ENCODE results near the gene ZNF883.

Gene ZNF883

GRCh38 chr9:112921549-112921948 is 90.4 kb downstream of the ZNF883 start:
- peak; percentile 66 for DNase-seq (ENCODE audit: low spot score)

- no peak for DNase-seq (ENCODE audit: low spot score)
These were observed 94.0 kb downstream of the ZNF883 start for GRCh38 chr9:112917987-112918362.

GRCh38 chr9:112917047-112917986 is 94.7 kb downstream of the ZNF883 start:
- DNase-seq (ENCODE audit: low spot score) = no peak

- peak; percentile 54 for DNase-seq (ENCODE audit: low spot score)
These were observed 97.5 kb downstream of the ZNF883 start for GRCh38 chr9:112914524-112914923.

GRCh38 chr9:112913326-112913725 is 98.7 kb downstream of the ZNF883 start:
- DNase-seq (ENCODE audit: low spot score) = no peak

GRCh38 chr9:112912636-112913035 is 99.4 kb downstream of the ZNF883 start:
- no peak for DNase-seq (ENCODE audit: low spot score)

- DNase-seq (ENCODE audit: low spot score) = no peak
These were observed 100.3 kb downstream of the ZNF883 start for GRCh38 chr9:112911736-112912135.

Data from SK-N-DZ (cell line).